ENCODE measurements around the gene CDK5R2.
A peak's percentile ranks its signal among the peaks of the same experiment; 100 is the strongest.

The CDK5R2 gene
- long read RNA-seq, result 0 reads

- Histone ChIP-seq H3K27me3 (ENCODE audit: insufficient read depth, poor library complexity, severe bottlenecking) (peaks cover 64% of the 10 kb centered on the region), H3K27ac (replicated peaks) (no peak within 1 kb of the TSS), H3K4me3 (replicated peaks; ENCODE audit: insufficient read depth, low read length) (no peak within 1 kb of the TSS)
- DNase-seq (ENCODE audit: low read depth in 1 of 2, low spot score in 1 of 2), result peak; percentile 18 to 53
- TF ChIP-seq CTCF (IDR thresholded peaks at IDR 0.05; ENCODE audit: insufficient read depth, low read length), result no peak
These were observed at the start of gene CDK5R2 for GRCh38 chr2:218959141-218959731. TSS of gene CDK5R2 (plus strand) at chr2:218959666. CDS start at chr2:218959821, 155 bp downstream.

- TF ChIP-seq SPI1 (IDR thresholded peaks at IDR 0.05; ENCODE audit: borderline replicate concordance, low read depth) (no peak), POLR2AphosphoS5 (IDR thresholded peaks at IDR 0.05; ENCODE audit: low read depth) (no peak), GABPA (IDR thresholded peaks at IDR 0.05; ENCODE audit: low read depth) (no peak), CTCF (IDR thresholded peaks at IDR 0.05; ENCODE audit: insufficient read depth, low read length) (no peak), REST (IDR thresholded peaks at IDR 0.05; ENCODE audit: insufficient replicate concordance, low read depth) (no peak)
- DNase-seq (ENCODE audit: low read depth in 1 of 2, low spot score in 1 of 2), result no peak
- Histone ChIP-seq H3K27ac (replicated peaks) (no peak overlapping the region), H3K27me3 (ENCODE audit: insufficient read depth, poor library complexity, severe bottlenecking) (no peaks in the 10 kb centered on the region), H3K4me3 (replicated peaks; ENCODE audit: insufficient read depth, low read length) (no peak overlapping the region)
These were observed 48.7 kb upstream of the CDK5R2 start for GRCh38 chr2:218910741-218911140.

- TF ChIP-seq SPI1 (IDR thresholded peaks at IDR 0.05; ENCODE audit: borderline replicate concordance, low read depth) (no peak), REST (IDR thresholded peaks at IDR 0.05; ENCODE audit: insufficient replicate concordance, low read depth) (no peak), POLR2AphosphoS5 (IDR thresholded peaks at IDR 0.05; ENCODE audit: low read depth) (no peak), CTCF (IDR thresholded peaks at IDR 0.05; ENCODE audit: insufficient read depth, low read length) (no peak), GABPA (IDR thresholded peaks at IDR 0.05; ENCODE audit: low read depth) (no peak)
- Histone ChIP-seq H3K27me3 (ENCODE audit: insufficient read depth, poor library complexity, severe bottlenecking) (peaks cover 8% of the 10 kb centered on the region), H3K27ac (replicated peaks) (no peak overlapping the region), H3K4me3 (replicated peaks; ENCODE audit: insufficient read depth, low read length) (no peak overlapping the region)
- DNase-seq (ENCODE audit: low read depth in 1 of 2, low spot score in 1 of 2), result no peak
These were observed 39.0 kb upstream of the CDK5R2 start for GRCh38 chr2:218920504-218920903.

GRCh38 chr2:218924757-218925156 lies 34.7 kb upstream of the CDK5R2 start:
- H3K27ac ChIP-seq (replicated peaks), result no peak overlapping the region
- DNase-seq (ENCODE audit: low read depth in 1 of 2, low spot score in 1 of 2), result peak; percentile 7 to 51
- H3K4me3 ChIP-seq (replicated peaks; ENCODE audit: insufficient read depth, low read length), result no peak overlapping the region
- TF ChIP-seq CTCF (IDR thresholded peaks at IDR 0.05; ENCODE audit: insufficient read depth, low read length) (no peak), GABPA (IDR thresholded peaks at IDR 0.05; ENCODE audit: low read depth) (no peak), POLR2AphosphoS5 (IDR thresholded peaks at IDR 0.05; ENCODE audit: low read depth) (no peak), REST (IDR thresholded peaks at IDR 0.05; ENCODE audit: insufficient replicate concordance, low read depth) (no peak), SPI1 (IDR thresholded peaks at IDR 0.05; ENCODE audit: borderline replicate concordance, low read depth) (peak; percentile 81)
- H3K27me3 ChIP-seq (ENCODE audit: insufficient read depth, poor library complexity, severe bottlenecking), result peaks cover 2% of the 10 kb centered on the region
